SU-DHL-6 (cell line): ENCODE measurements around the gene PLAU.

Experiments
- EZH2phosphoT487 ChIP-seq: fragments of 200-600 bp; sonication (generic), shearing (Covaris generic); conservative IDR thresholded peaks from 2 replicates; pipeline ENCODE4 v1.6.1; 2018; ENCODE audit warnings: mild to moderate bottlenecking, antibody characterized with exemption, low read length, moderate library complexity, mixed read lengths
- TF ChIP-seq, protein P1 (sequence below): fragments of 200-600 bp; sonication (generic); IDR thresholded peaks from one replicate; pipeline ENCODE4 v1.5.1; 2017; ENCODE audit warnings: antibody characterized with exemption, mild to moderate bottlenecking, low read length, moderate library complexity; ENCODE audit not compliant: insufficient read depth, poor library complexity, severe bottlenecking

- TF ChIP-seq, protein P1, sequence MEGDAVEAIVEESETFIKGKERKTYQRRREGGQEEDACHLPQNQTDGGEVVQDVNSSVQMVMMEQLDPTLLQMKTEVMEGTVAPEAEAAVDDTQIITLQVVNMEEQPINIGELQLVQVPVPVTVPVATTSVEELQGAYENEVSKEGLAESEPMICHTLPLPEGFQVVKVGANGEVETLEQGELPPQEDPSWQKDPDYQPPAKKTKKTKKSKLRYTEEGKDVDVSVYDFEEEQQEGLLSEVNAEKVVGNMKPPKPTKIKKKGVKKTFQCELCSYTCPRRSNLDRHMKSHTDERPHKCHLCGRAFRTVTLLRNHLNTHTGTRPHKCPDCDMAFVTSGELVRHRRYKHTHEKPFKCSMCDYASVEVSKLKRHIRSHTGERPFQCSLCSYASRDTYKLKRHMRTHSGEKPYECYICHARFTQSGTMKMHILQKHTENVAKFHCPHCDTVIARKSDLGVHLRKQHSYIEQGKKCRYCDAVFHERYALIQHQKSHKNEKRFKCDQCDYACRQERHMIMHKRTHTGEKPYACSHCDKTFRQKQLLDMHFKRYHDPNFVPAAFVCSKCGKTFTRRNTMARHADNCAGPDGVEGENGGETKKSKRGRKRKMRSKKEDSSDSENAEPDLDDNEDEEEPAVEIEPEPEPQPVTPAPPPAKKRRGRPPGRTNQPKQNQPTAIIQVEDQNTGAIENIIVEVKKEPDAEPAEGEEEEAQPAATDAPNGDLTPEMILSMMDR = no peak
- TF ChIP-seq EZH2phosphoT487 = no peak
Measured at GRCh38 chr10:73931767-73932619, 21.1 kb downstream of the PLAU start.
